Endothelial cell of umbilical vein (primary cell): ENCODE measurements around the gene PTCH1. TPM values are rescaled to one million over a fixed set of nuclear protein-coding genes. Genes with fewer than 3 reads are reported as not detected.

Source experiments
- BruUV-seq: library from RNA; stranded (reverse); fragments of 400-500 nt; replicated peaks from 2 replicates; lab custom pipeline; 2021; lab: Mats Ljungman, UMichigan
- CTCF ChIA-PET: fragments of 300-600, 350-600 bp; sonication (Branson Sonifier 250); formaldehyde crosslinking; loops from one replicate; lab custom pipeline; 2021; ENCODE audit warnings: antibody characterized with exemption, inconsistent platforms; lab: Charles Lee
- POLR2A ChIA-PET: fragments of 300-600, 350-600 bp; sonication (Branson Sonifier 250); formaldehyde crosslinking; loops from one replicate; lab custom pipeline; 2021; ENCODE audit warnings: antibody characterized with exemption, inconsistent platforms; lab: Charles Lee
- DNase-seq: peaks from one replicate; pipeline ENCODE4 v3.0.0-alpha.2; 2011; ENCODE audit warnings: low read depth, low spot score
- FAIRE-seq: peaks from 2 replicates; lab custom pipeline; 2011; peaks lifted over from hg19 to GRCh38; lab: Jason Lieb, UNC
- H2AFZ ChIP-seq: 2 replicates; pipeline ENCODE4 v1.6.0; 2012; ENCODE audit warnings: low read depth, low read length, control low read depth, inconsistent platforms
- H3K27ac ChIP-seq: 2 replicates; pipeline ENCODE4 v1.5.1; 2011; ENCODE audit warnings: low read depth, mild to moderate bottlenecking, control low read depth, low read length, moderate library complexity; ENCODE audit not compliant: insufficient read depth
- H3K27me3 ChIP-seq, 2 experiments: 2 replicates each; pipeline versions ENCODE4 v1.6.0 to v1.6.1; 2011; ENCODE audit warnings: low read length in 2 of 2, mixed read lengths in 1 of 2; ENCODE audit not compliant: control insufficient read depth in 2 of 2, insufficient read depth in 2 of 2
- H3K36me3 ChIP-seq, 2 experiments: 2 replicates in 1 of 2; 3 replicates in 1 of 2; pipeline ENCODE4 v1.5.1; 2011; ENCODE audit warnings: low read length in 2 of 2, mild to moderate bottlenecking in 1 of 2, moderate library complexity in 1 of 2; ENCODE audit not compliant: control insufficient read depth in 2 of 2, insufficient read depth in 2 of 2; ENCODE audit errors: extremely low read depth in 1 of 2
- H3K4me1 ChIP-seq: 3 replicates; pipeline ENCODE4 v1.5.1; 2011; ENCODE audit warnings: mild to moderate bottlenecking, low read length; ENCODE audit not compliant: control insufficient read depth, insufficient read depth; ENCODE audit errors: extremely low read depth
- H3K4me2 ChIP-seq: 2 replicates; pipeline ENCODE4 v1.6.1; 2011; ENCODE audit warnings: low read length, control low read depth, mixed read lengths; ENCODE audit not compliant: insufficient read depth
- H3K4me3 ChIP-seq, 3 experiments: fragments of 200-600 bp in 1 of 3; sonication (generic), shearing (Covaris generic) in 1 of 3; replicated peaks in 1 of 3; 2 replicates each; pipeline ENCODE4 v1.5.1; 2011 to 2016; ENCODE audit warnings: control low read depth in 3 of 3, low read length in 3 of 3, mild to moderate bottlenecking in 2 of 3, inconsistent platforms in 1 of 3, low read depth in 1 of 3, moderate library complexity in 1 of 3; ENCODE audit not compliant: insufficient read depth in 1 of 3
- H3K79me2 ChIP-seq: 2 replicates; pipeline ENCODE4 v1.6.0; 2012; ENCODE audit warnings: low read length, inconsistent platforms; ENCODE audit not compliant: control insufficient read depth, insufficient read depth
- H3K9ac ChIP-seq: replicated peaks from 2 replicates; pipeline ENCODE3; 2011; ENCODE audit warnings: low read length, control low read depth; ENCODE audit not compliant: insufficient read depth; ENCODE audit errors: extremely low read depth
- H3K9me1 ChIP-seq: replicated peaks from 3 replicates; pipeline ENCODE4 v1.6.0; 2011; ENCODE audit warnings: mild to moderate bottlenecking, low read length; ENCODE audit not compliant: control insufficient read depth, insufficient read depth; ENCODE audit errors: extremely low read depth
- H3K9me3 ChIP-seq: replicated peaks from 2 replicates; pipeline ENCODE4 v1.5.1; 2012; ENCODE audit warnings: low read length, inconsistent platforms; ENCODE audit not compliant: control insufficient read depth, insufficient read depth
- H4K20me1 ChIP-seq: replicated peaks from 2 replicates; pipeline ENCODE3; 2011; ENCODE audit warnings: mild to moderate bottlenecking, low read length; ENCODE audit not compliant: control insufficient read depth, insufficient read depth; ENCODE audit errors: extremely low read depth
- CTCF ChIP-seq, 2 donors: IDR thresholded peaks; 1 replicate in 1 of 2; 2 replicates in 1 of 2; pipeline ENCODE4 v1.5.1; 2011; ENCODE audit warnings: low read length in 2 of 2, mild to moderate bottlenecking in 2 of 2, moderate library complexity in 2 of 2, control low read depth in 1 of 2, inconsistent platforms in 1 of 2, low read depth in 1 of 2; ENCODE audit not compliant: insufficient read depth in 1 of 2; ENCODE audit errors: extremely low read depth in 1 of 2
- EZH2 ChIP-seq: IDR thresholded peaks from 2 replicates; pipeline ENCODE4 v1.6.1; 2012; ENCODE audit warnings: borderline replicate concordance, low read depth, mild to moderate bottlenecking, moderate library complexity, low read length, inconsistent platforms; ENCODE audit not compliant: severe bottlenecking
- FOS ChIP-seq: IDR thresholded peaks from 2 replicates; pipeline ENCODE4 v1.6.1; 2011; ENCODE audit warnings: mild to moderate bottlenecking, low read length, moderate library complexity, borderline replicate concordance; ENCODE audit not compliant: insufficient read depth
- GATA2 ChIP-seq: IDR thresholded peaks from 2 replicates; pipeline ENCODE4 v1.7.0; 2011; ENCODE audit warnings: low read depth, mild to moderate bottlenecking, moderate library complexity, mixed read lengths, low read length; ENCODE audit not compliant: insufficient read length, insufficient read depth
- JUN ChIP-seq: IDR thresholded peaks from 2 replicates; pipeline ENCODE4 v1.6.1; 2011; ENCODE audit warnings: borderline replicate concordance, low read depth; ENCODE audit not compliant: insufficient read length, insufficient read depth
- MAX ChIP-seq: IDR thresholded peaks from 2 replicates; pipeline ENCODE4 v1.6.1; 2011; ENCODE audit not compliant: insufficient read depth, insufficient read length
- MYC ChIP-seq: IDR thresholded peaks from one replicate; pipeline ENCODE4 v1.6.1; 2011; ENCODE audit warnings: mild to moderate bottlenecking, low read depth, low read length
- POLR2A ChIP-seq: IDR thresholded peaks from 2 replicates; pipeline ENCODE4 v1.6.1; 2012; ENCODE audit warnings: low read depth, mild to moderate bottlenecking, control low read depth, low read length
- POLR2AphosphoS5 ChIP-seq: IDR thresholded peaks from 2 replicates; pipeline ENCODE4 v1.6.1; 2012; ENCODE audit warnings: low read depth, mild to moderate bottlenecking, control low read depth, low read length, moderate library complexity; ENCODE audit not compliant: insufficient read depth
- dilution Hi-C: fragments of 300-500 bp; cut with MboI; formaldehyde crosslinking; loops from one replicate; pipeline ENCODE4 v1.15.0; 2019; ENCODE audit warnings: low sequenced_read_pairs; ENCODE audit not compliant: extremely low pct_ligation_motif_present
- intact Hi-C: fragments of 100-400 bp; cut with micrococcal nuclease; formaldehyde crosslinking; loops from one replicate; pipeline ENCODE4 v1.10.0; 2022
- polyA plus RNA-seq, 4 experiments: library from polyadenylated mRNA; depleted of rRNA in 3 of 4; stranded (reverse) in 3 of 4; unstranded in 1 of 4; fragments of >200 nt; gene quantifications; 2 replicates each; pipeline versions ENCODE4 v1.2.1 to v1.2.3, GENCODE V29; 2011 to 2012; ENCODE audit warnings: missing spikeins in 1 of 4
- total RNA-seq: library from RNA; stranded (reverse); gene quantifications from 2 replicates; pipeline ENCODE4 v1.2.3, GENCODE V29; 2021

The PTCH1 gene
- total and polyA plus RNA-seq, 2 donors (not counting 3 experiments of a cell fraction or from before 2014, with no cell fraction given), result 3.9 to 12.1 TPM

GRCh38 chr9:95498641-95499040 lies 18.1 kb downstream of the PTCH1 start:
- Histone ChIP-seq H3K9me1 (no peaks in the 10 kb centered on the region), H3K79me2 (no peaks in the 10 kb centered on the region), H3K4me3 (no peak overlapping the region), H3K27me3 (no peaks in the 10 kb centered on the region), H3K4me2 (no peak overlapping the region), H3K9ac (no peak overlapping the region), H3K4me1 (no peaks in the 10 kb centered on the region), H3K9me3 (no peaks in the 10 kb centered on the region), H4K20me1 (no peaks in the 10 kb centered on the region), H3K36me3 (no peaks in the 10 kb centered on the region), H3K27ac (no peak overlapping the region), H2AFZ (no peak overlapping the region)
- intact Hi-C loops (no loop called here), dilution Hi-C loops (no loop called here)
- FAIRE-seq (no peak), DNase-seq (no peak)
- ChIA-PET CTCF (no interaction called here), POLR2A (no interaction called here)
- no peak for TF ChIP-seq GATA2
- TF ChIP-seq POLR2A, result no peak
- TF ChIP-seq FOS, result no peak
- no peak for TF ChIP-seq POLR2AphosphoS5
- no peak for TF ChIP-seq MYC
- no peak for TF ChIP-seq MAX
- TF ChIP-seq CTCF (IDR thresholded peaks at IDR 0.05; ENCODE audit: extremely low read depth in 1 of 2, insufficient read depth in 1 of 2, low read depth in 1 of 2, low read length in 2 of 2), result no peak
- no peak for TF ChIP-seq JUN
- TF ChIP-seq EZH2, result no peak
- BruUV-seq, result no TSS peak
